Subcutaneous adipose tissue (tissue), 4 donors: Measurements from ENCODE around the gene RHOB. TPM values are rescaled to one million over a fixed set of nuclear protein-coding genes. Genes with fewer than 3 reads are reported as not detected.

Experiments
- CTCF ChIP-seq: fragments of 450-650 bp; IDR thresholded peaks from one replicate; pipeline ENCODE4 v1.5.1; 2016; ENCODE audit warnings: low read depth, mild to moderate bottlenecking, control low read depth, antibody characterized with exemption, moderate library complexity
- total RNA-seq, 4 donors: library from RNA; depleted of rRNA; stranded (reverse); fragments of >200 nt; gene quantifications; one replicate each; pipeline ENCODE4 v1.1.0, GENCODE V29; 2016

Gene RHOB
- total RNA-seq, 4 donors from 2014 or later = 435 to 1,054 (median 650) TPM

DNA sequence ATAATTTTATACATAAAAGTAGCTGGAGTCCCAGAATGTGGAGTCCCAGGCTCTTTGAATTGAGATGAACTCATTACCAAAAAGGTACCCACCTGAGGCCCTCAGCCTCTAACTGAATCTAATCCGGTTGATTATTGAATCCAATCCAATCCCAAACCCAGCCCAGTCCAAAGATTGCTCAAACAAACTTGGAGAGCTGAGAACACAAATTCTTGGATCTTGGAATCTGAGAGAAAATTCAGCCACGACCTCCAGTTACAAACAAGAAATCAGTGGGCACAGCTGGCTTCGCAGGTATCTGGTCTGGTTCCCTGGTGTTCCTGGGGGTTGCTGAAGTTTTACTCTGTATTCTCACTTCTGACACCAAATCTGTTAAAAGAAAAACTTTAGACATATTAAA is 28.4 kb upstream of the RHOB start:
- no peak for TF ChIP-seq CTCF

DNA sequence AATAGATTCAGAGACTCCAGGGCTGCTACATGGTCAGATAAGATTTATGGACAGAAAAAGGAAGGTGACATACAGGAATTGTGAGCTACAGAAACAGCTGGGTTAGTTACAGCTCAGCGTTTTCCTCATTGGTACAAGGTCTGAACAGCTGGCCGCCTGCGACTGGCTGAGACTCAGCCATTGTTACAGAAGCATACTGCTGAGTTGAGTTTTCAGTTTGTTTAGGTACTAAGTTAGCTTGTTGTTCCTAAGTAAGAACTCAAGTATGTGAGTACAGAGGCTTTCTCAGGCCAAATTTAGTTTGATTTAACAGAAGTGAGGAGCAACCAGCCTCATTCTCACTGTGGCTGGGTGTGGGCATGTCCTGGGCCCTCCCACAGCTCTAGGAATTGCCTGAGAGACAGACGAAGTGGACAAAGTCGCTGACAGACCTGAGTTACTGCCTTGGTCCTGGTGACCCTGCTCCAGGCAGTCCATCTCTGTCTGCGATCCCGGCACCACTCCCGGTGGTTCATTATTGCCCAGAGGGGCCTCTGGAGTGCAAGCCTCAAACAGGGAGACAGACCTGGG is 27.8 kb upstream of the RHOB start:
- no peak for TF ChIP-seq CTCF

- TF ChIP-seq CTCF = no peak
Measured at GRCh38 chr2:20419752-20420151, 27.1 kb upstream of the RHOB start.

DNA sequence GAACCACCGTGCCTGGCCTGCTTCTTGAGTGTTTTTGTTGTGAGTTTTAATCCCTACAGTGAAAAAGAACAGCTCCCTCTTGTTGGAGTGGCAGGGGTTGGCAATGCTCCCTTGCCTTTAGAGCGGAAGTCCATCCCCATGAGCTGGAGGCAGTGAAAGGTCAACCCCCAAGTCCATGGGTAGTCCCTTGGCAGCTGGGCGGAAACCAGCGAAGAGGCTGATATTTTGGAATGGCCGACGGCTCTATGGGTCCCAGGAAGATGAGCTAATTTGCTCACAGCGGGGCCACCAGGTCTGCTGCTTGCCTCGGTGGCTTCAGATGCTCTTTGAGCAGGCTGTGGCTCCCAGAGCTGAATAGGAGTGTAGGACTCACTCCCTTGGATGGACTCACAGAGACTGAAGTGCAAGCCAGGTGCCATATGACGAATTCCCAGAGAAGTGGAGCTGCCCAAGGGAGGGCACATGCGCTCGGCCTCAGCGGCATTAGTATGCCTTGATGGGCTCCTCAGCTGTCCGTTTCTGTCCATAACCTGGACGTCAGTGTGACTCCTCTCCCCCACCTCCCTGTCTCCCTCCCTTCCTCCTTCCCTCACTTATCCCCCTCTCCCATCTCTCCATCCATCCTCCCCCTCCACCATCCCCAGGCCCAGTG is 25.4 kb upstream of the RHOB start:
- TF ChIP-seq CTCF = no peak

- no peak for TF ChIP-seq CTCF
Measured at GRCh38 chr2:20421988-20422370, 24.9 kb upstream of the RHOB start.

- no peak for TF ChIP-seq CTCF
Measured at GRCh38 chr2:20422402-20423271, 24.2 kb upstream of the RHOB start.

DNA sequence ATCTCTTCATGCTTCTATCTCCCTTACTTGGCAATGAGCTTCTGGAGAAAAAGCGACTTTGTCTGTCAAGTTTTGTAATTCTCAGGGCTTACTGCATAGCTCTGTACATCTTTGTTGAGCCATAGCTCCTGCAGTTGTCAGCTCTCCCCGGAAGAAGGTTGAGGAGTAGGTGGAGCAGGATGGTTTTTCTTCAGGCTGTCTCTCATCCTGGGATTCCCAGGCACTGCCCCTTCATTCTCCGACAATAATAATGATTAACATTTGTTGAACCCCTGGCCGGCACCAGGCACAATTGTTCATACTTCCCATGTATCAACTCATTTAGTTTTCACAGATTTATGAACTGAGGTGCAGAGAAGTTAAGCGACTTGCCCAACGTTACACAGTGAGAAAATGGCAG is 23.5 kb upstream of the RHOB start:
- TF ChIP-seq CTCF = no peak
